HG03439 (cell line): ENCODE results near the gene LMCD1.

Experiments used
- ATAC-seq: cut with Tn5 transposase; IDR thresholded peaks from one replicate; pipeline ENCODE4 v1.9.1; 2021; ENCODE audit warnings: mild to moderate bottlenecking, moderate library complexity; ENCODE audit not compliant: unreplicated experiment

The LMCD1 gene

DNA sequence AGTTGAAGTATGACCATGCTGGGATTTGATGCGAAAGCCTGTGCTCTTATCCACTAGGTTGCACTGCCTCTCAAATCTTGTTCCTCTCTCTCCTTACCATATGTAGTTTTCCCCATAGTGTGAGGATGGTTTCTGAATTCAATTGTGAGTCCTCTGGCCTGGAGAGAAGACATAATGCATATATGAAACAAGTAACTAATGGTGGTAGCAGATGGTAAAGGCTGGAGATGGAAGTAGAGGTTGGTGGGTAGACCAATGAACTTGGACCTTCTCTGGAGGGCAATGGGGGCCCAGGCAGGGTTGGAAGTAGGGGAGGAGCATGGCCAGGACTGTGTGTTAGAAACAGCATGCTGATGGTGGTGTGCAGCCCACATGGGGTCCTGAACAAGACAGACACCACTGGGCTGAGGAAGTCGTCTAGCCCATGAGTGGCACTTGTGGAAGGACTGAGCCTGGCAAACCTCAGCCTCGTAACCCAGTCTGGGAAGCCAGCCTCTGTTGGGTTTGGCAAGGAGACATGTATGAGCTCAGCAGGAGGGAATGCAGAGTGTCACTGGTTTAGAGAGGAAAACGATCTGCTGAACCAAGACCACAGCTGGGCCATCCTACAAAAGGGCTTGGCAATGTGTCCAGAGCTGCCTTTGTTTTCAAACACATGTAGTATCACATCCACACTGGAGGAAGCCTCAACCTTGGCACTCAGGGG lies 18.5 kb upstream of the LMCD1 start:
- ATAC-seq = no peak

- no peak for ATAC-seq
Observed at GRCh38 chr3:8484409-8485140, 17.0 kb upstream of the LMCD1 start.

- ATAC-seq = no peak
Observed at GRCh38 chr3:8485141-8485870, 16.3 kb upstream of the LMCD1 start.

DNA sequence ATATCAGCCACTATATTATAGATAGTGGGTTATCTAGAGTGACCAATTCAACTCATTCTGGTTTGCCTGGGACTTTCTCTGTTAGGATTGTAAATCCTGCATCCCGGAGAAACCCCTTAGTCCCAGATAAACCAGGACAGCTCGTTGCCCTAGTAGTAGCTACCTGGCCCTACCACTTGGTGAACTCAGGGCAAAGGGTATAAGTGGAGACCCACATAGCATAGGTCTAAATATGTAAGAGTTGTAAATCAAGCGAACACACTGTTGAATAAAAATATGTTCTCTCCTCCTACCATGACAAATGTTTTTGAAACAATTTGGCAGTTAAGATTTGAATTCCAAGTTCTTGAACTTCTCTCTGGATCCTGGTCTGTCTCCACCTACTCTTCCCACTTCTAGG lies 15.7 kb upstream of the LMCD1 start:
- no peak for ATAC-seq

DNA sequence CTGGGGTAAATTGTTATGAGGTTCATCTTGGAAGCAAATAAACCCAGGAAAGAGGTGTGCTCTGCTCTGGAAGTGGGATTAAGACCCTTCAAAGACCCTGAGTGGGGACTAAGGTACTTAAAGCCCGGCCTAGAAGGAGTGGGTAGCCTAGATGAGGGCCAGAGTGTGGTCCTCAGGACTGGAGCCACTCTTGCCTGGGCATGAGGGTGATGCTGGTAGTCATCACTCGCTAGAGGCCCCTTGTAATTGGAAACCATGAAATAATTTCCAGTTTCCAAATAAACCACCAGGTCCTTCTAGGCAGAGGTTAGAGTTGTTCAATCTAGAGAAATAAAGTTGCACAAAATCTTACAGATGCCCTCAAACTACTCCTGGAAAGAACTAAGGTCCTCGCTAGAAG lies 15.2 kb upstream of the LMCD1 start:
- ATAC-seq = no peak

DNA sequence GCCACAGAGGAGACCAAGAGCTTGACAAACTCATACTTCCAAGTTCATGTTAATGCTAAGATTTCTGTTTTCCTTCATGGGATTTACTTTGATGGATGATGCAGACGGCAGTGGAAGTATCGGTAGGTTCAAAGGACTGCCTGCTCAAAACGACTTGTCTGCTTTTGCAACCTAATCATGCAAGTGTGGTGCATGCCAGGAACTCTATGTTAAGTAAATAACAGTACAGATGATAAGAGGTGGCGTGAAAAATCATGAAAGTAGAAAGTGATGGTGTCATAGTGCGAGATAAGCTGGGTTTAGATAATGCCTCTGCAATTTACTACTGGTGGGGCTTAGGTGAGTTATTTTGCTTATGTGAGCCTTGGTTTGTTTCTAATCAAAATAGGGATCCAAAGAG lies 14.7 kb upstream of the LMCD1 start:
- no peak for ATAC-seq

- ATAC-seq = no peak
Observed at GRCh38 chr3:8488411-8488810, 13.2 kb upstream of the LMCD1 start.

DNA sequence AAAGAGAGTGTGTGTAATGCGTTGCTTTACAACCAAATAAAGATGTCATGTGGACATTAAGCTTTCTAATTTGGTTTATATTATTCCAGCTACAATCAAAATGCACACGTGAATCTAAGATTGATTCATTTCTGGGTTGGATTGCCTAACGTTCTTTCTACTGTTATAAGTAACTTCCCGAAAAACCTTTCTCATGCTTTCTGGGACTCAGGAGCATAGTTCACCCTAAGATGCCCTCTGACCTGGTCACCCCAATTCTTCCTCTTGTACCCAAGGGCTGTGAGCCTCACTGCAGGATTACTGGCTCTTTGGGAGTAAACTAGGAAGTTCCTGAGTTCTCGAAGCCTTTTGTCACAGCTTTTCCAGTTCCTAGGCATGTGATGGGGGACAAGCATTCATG lies 12.7 kb upstream of the LMCD1 start:
- no peak for ATAC-seq

- ATAC-seq = no peak
Observed at GRCh38 chr3:8489278-8489792, 12.3 kb upstream of the LMCD1 start.

DNA sequence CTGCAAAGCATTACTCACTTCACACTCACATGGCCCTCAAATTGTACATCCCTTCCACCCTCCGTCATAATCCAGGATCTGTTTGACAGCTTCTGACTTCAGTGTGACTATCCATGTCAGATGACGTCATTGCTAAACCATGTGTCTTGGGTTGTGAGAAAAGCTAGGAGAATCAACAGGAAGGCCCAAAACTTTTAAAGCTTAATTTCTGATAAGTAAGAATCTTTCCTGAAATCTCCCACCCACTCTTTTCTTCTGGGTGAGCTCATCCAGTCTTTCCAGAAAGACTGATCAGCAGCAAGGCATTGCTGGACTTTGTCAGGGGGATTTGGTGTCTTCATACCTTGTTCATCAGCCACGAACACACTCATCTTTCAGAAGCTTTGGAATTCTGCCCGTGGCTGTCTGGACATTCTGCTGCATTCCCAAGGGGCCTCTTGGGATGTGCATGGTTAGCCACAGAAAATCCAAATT lies 11.5 kb upstream of the LMCD1 start:
- ATAC-seq = no peak

DNA sequence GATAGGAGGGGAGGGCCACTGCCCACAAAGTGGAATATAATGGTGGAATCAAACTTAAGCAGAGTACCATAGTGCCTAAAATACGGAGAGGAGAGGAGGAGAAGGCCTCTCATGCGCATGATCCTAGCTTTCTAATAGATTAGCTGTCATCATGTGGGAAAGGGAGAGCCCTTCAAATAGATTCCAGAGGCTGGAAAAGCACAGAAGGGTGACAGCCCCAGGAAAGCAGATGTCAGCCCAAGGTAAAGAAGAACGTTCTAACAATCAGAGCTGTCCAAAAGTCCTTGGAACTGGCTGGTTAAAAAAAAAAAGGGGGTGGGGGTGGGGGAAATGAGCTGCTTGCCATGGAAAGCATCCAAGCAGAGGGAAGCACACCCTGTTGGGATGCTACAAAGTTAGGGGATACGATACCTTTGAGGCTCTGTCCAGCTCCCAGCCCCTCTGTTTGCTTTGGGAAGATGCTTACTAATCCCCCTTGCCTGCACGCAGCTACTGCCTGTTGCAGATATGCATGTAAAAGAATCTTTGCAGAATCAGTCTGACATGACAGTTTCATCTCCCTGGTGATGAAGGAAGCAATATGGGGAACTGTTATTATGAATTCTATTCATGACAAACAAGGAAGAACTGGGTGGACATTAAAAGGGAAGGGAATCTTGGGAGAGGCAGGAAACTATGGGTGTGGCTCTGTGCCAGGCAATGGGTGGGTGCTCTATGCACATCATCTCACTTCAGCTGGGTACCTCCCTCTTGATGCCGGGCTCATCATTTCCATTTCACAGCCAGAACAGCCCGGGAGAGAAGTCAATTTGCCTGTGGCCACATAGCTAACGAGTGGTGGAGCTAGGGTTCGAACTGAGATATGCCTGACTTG lies 10.1 kb upstream of the LMCD1 start:
- ATAC-seq = no peak

DNA sequence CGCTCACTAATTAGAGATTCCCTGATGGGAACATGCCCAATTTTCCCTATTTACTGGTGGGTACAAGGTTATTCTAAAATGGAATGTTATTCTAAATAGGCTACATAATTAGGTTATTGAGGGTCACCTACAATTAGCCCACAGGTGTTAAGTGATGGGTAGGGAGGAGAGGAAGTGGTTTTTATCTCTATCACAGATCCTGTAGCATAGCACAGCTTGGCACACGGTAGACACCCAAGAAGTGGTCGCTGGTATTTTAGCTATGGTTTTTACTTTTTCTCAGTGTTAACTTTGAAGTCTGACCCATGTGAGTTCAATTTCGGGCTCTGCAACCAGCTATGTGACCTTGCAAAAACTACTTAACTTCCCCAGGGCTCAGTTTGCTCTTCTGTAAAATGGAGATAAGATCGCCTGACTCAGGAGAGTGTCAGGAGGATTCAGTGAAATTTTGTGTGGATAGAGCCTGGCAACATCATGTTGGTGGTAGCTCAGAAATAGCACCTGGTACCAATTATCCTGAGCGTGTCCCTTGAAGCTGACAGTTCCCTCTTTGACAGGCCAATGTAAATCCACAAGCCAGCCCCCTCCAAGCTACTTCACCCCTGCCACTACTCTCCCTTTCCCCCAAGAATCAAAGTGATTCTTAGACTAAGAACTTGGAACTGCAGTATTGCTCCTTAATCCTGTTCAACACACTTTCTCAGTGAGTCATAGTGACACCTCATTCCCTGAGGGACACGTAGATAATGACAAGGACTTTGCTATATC lies 8.7 kb upstream of the LMCD1 start:
- no peak for ATAC-seq

- no peak for ATAC-seq
Observed at GRCh38 chr3:8493744-8494143, 7.9 kb upstream of the LMCD1 start.

- ATAC-seq = no peak
Observed at GRCh38 chr3:8494327-8494726, 7.3 kb upstream of the LMCD1 start.

GRCh38 chr3:8497582-8497981 lies 4.0 kb upstream of the LMCD1 start:
- no peak for ATAC-seq

DNA sequence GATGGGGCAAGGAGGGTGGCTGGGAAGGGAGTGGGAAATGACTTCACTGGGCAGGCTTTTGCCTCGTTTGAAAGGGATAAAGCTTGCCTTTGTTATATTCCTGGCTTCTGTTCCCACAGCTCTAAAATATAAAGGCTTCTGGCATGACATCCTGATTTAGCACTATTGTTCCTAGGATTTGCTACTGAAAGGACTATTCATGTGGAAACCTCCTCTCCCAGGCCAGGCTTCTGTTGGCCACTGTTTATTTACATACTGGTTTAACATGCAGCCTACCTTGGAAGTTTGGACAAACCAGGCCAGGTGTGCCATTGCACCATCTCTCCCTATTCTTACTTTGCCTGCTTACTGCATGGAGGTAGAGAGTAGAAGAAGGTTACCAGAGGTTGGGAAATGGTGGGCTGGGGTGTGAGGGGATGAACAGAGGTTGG lies 2.4 kb upstream of the LMCD1 start:
- ATAC-seq = no peak

DNA sequence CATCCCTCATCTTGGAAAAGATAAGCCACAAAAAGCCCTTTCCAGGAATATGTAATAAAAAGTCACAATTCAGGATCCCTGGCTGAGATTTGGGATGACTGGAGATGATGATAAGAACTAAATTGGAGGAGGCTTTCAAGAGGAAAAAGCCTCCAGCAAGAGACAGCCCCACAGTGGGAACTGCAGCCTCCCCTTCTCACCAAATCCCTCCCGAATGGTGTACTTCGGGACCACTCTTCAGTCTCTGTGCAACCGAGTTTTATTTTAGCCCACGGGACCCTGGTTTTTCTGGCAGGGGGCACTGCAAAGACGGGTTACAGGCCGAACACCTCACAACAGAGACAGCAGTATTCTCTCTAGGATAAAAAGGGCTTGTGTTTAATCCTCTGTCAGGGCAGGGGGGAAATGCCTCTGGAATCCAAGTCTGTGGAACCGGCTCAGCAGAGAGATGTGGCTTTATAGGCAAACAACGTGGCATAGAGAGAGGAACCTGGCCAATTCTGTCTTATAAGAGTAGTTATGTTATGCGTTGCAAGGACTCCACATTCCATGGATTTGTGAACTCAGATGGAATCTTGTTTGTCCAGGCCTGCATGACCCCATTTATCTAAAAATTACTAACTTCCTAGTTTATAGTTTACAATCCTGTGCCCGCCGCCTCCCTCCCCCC lies 1.2 kb upstream of the LMCD1 start:
- ATAC-seq = no peak

- ATAC-seq = no peak
Observed at GRCh38 chr3:8500989-8501370, 643 bp upstream of the LMCD1 start.

DNA sequence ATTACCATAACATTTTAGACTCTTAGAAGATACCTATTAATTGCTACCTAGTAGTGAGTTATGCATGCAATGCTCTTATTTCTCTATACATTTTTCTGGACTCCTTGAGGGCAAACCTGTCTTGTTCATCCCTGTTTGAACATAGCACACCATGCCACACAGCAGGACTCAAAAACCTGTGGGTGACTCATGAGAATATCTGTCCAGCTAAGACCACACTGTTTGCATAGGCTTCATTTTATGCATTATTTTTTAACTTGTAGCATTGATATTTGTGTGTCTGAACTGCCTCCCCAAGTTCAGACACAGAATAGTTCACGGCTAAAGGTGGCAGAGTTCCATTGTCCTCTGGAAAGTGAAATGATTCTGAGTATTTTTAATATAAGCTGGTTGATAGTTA lies 1.8 kb downstream of the LMCD1 start:
- no peak for ATAC-seq
